Skeletal muscle tissue (tissue), 4 donors: Measurements from ENCODE around the gene SIRT6. TPM values are rescaled to one million over a fixed set of nuclear protein-coding genes. Genes with fewer than 3 reads are reported as not detected.
"Not testable (repeated sequence)": the region's sequence is repeated elsewhere in the genome, so short reads cannot be mapped to it uniquely, and the experiment has no call there.

Experiments
- H3K27ac ChIP-seq: one replicate; pipeline ENCODE4 v1.7.0; 2013; ENCODE audit warnings: mild to moderate bottlenecking, low read depth, low read length, inconsistent platforms
- H3K27me3 ChIP-seq, 3 donors: one replicate each; pipeline ENCODE4 v1.7.0; 2013; ENCODE audit warnings: low read length in 3 of 3; ENCODE audit not compliant: control insufficient read depth in 3 of 3, insufficient read depth in 3 of 3
- H3K36me3 ChIP-seq, 3 donors: one replicate each; pipeline ENCODE4 v1.7.0; 2013; ENCODE audit warnings: low read length in 3 of 3; ENCODE audit not compliant: control insufficient read depth in 3 of 3, insufficient read depth in 3 of 3
- H3K4me1 ChIP-seq, 3 donors: one replicate each; pipeline ENCODE4 v1.7.0; 2013; ENCODE audit warnings: low read length in 3 of 3, mild to moderate bottlenecking in 3 of 3; ENCODE audit not compliant: control insufficient read depth in 3 of 3, insufficient read depth in 3 of 3
- H3K4me3 ChIP-seq, 3 donors: one replicate each; pipeline ENCODE4 v1.7.0; 2013; ENCODE audit warnings: low read length in 3 of 3
- H3K9ac ChIP-seq, 3 donors: one replicate each; pipeline ENCODE4 v1.7.0; 2013; ENCODE audit warnings: low read length in 3 of 3, mild to moderate bottlenecking in 3 of 3, moderate library complexity in 2 of 3, low read depth in 1 of 3
- H3K9me3 ChIP-seq, 3 donors: one replicate each; pipeline ENCODE4 v1.7.0; 2013; ENCODE audit warnings: low read length in 3 of 3; ENCODE audit not compliant: control insufficient read depth in 3 of 3
- total RNA-seq: library from RNA; depleted of rRNA; stranded (reverse); fragments of >200 nt; gene quantifications from one replicate; pipeline ENCODE4 v1.2.3, GENCODE V29; 2014
- donor health status: Osteomylitis.

SIRT6 gene
- total RNA-seq, 1 donor from 2014 or later, result 9.9 TPM

DNA sequence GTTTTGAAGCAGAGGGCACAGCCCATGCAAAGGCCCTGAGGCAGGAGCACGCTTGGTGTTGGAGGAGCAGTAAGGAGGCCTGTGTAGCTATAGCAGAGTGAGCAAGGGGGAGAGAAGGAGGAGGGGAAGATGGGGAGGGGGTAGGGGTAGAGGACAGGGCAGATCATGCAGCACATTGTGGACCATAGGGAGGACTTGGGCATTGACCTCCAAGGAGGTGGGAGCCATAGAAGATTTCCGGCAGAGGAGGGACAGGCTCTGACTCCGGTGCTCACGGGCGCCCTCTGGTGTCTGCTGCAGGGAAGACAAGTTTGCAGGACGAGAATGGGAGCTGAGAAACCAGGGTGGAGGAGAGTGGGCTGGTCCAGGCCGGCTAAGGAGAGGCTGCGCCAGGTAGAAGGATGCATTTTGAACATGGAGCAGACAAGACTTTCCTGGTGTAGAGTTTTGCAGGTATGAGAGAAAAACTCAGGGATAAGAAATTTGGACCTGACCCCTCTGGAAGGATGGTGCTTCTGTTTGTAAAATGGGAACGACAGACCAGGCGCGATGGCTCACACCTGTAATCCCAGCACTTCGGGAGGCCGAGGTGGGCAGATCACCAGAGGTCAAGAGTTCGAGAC lies 42.6 kb downstream of the SIRT6 start:
- Histone ChIP-seq H3K27me3 (peaks cover 0 to 3% (median 0%) of the 10 kb centered on the region in 3 donors), H3K4me3 (no peak overlapping the region), H3K9ac (no peak overlapping the region), H3K27ac (no peak overlapping the region), H3K9me3 (no peaks in the 10 kb centered on the region), H3K36me3 (no peaks in the 10 kb centered on the region), H3K4me1 (no peaks in the 10 kb centered on the region)

DNA sequence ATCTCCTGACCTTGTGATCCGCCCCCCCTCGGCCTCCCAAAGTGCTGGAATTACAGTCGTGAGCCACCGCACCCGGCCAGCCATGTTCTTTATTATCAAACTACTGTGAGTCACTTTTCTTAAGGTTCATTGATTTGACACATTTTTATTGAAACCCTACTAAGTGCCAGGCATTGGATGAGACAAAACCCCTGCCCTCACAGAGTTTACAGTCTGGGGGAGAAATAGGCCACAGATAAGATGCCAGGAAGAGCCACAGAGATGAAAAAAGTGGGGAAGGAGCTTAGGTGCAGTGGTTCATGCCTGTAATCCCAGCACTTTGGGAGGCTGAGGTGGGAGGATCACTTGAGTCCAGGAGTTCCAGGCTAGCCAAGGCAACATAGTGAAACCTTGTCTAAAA lies 43.9 kb downstream of the SIRT6 start:
- Histone ChIP-seq H3K9me3 (no peaks in the 10 kb centered on the region), H3K27me3 (no peaks in the 10 kb centered on the region), H3K4me1 (peaks cover 0 to 4% (median 0%) of the 10 kb centered on the region in 3 donors), H3K4me3 (no peak overlapping the region), H3K27ac (no peak overlapping the region), H3K9ac (no peak overlapping the region), H3K36me3 (no peaks in the 10 kb centered on the region)

DNA sequence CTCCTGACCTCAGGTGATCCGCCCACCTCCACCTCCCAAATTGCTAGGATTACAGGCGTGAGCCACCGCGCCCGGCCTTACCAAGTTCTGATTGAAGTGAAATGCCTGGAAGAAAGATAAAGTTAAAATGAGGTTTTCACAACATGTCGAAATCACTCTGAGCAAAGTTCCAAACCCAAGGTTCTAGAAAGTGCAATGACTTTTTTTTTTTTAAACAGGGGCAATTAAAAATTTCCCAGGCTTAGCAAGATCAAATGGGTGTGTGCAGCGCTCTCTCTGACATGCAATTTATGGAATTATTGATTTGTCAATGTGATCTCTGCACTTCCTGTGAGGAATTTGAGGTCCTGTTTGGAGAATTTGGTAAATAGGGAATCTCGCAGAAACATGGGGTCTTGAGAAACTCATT lies 45.7 kb downstream of the SIRT6 start:
- Histone ChIP-seq H3K9ac (no peak overlapping the region), H3K27me3 (no peaks in the 10 kb centered on the region), H3K4me3 (no peak overlapping the region), H3K27ac (no peak overlapping the region), H3K36me3 (no peaks in the 10 kb centered on the region), H3K4me1 (peaks cover 0 to 4% (median 0%) of the 10 kb centered on the region in 3 donors), H3K9me3 (no peaks in the 10 kb centered on the region)

DNA sequence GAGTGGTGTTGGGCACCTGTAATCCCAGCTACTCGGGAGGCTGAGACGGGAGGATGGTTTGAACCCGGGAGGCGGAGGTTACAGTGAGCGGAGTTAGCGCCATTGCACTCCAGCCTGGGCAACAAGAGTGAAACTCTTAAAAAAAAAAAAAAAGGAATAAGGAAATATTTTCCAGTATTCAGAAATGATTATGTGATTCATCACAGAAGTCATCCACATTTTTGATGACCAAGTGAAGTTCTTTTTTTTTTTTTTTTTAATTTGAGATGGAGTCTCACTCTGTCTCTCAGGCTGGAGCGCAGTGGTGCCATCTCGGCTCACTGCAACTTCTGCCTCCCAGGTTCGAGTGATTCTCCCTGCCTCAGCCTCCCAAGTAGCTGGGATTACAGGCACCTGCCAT lies 47.0 kb downstream of the SIRT6 start:
- H3K36me3 ChIP-seq, H3K27me3 ChIP-seq, H3K4me3 ChIP-seq, H3K9ac ChIP-seq, H3K27ac ChIP-seq, H3K9me3 ChIP-seq: not testable (repeated sequence)
- H3K4me1 ChIP-seq, result peaks cover 6 to 12% (median 10%) of the 10 kb centered on the region in 3 donors

DNA sequence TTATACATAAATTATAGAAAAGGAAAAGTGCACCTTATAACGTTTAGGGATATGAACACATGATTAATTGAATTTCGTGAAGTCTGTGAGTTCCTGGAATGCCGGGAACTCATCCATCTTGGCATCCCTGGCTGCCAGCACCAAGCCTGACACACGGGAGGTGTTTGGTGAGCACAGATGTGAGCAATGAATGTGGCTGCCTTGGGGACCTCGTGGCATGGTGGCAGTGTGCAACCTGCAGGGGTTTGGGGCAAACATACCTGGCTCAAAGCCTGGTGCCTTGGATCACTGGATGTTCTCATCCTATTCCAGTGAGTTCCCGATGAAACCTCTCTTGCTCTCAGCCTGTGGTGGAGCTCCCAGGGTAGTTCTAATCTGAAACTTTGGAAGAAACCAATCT lies 48.0 kb downstream of the SIRT6 start:
- Histone ChIP-seq H3K36me3 (no peaks in the 10 kb centered on the region), H3K9ac (no peak overlapping the region), H3K9me3 (no peaks in the 10 kb centered on the region), H3K27me3 (no peaks in the 10 kb centered on the region), H3K27ac (no peak overlapping the region), H3K4me1 (peaks cover 6 to 12% (median 11%) of the 10 kb centered on the region in 3 donors), H3K4me3 (no peak overlapping the region)

DNA sequence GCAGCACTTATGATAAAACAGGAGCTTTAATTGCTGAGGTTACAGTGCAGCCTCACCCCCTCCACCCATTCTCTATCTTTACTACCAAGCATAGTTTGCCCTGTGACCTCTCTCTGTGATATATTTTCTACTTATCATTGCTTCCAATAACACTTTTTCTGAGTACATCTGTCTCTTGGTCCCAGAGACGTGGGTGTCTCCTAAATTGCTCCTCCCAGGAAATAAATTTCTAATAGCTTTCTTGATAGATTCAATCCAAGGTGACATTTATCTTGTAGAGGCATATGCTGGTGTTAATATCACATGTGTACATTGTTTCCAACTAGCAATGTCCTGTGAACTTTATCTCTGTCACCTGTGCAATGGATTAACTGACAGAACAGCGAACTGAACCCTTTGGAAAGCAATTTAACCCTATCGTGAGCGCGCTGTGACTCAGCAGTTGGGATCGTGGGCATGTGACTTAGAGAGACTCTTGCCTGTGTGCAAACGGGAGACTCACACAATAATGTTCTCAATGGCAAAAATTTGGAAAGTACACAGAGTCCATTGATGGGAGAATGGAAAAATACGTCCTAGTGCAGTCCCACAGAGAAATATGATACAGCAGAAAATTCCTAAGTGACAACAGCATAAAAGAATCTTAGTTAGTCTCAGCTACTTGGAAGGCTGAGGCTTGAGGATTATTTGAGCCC lies 51.5 kb downstream of the SIRT6 start:
- Histone ChIP-seq H3K36me3 (no peaks in the 10 kb centered on the region), H3K4me1 (peaks cover 6 to 12% (median 11%) of the 10 kb centered on the region in 3 donors), H3K4me3 (peak overlapping the region in 1 of 3 donors; percentile 38), H3K27me3 (no peaks in the 10 kb centered on the region), H3K9ac (peak overlapping the region in 2 of 3 donors; percentile 38 to 47), H3K27ac (peak overlapping the region; percentile 62), H3K9me3 (no peaks in the 10 kb centered on the region)

DNA sequence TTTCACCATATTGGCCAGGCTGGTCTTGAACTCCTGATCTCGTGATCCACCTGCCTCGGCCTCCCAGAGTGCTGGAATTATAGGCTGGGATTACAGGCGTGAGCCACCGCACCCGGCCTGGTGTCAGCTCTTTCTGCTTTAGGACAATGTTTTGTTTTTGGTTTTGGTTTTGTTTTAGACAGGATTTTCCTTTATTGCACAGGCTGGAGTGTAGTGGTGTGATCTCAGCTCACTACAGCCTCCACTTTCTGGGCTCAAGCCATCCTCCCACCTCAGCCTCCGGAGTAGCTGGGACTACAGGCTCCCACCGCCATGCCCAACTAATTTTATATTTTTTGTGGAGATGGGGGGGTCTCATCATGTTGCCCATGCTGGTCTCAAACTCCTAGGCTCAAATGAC lies 53.3 kb downstream of the SIRT6 start:
- not testable (repeated sequence) for H3K4me3 ChIP-seq, H3K9me3 ChIP-seq, H3K36me3 ChIP-seq, H3K27ac ChIP-seq, H3K27me3 ChIP-seq, H3K9ac ChIP-seq
- H3K4me1 ChIP-seq, result peaks cover 6 to 16% (median 15%) of the 10 kb centered on the region in 3 donors

DNA sequence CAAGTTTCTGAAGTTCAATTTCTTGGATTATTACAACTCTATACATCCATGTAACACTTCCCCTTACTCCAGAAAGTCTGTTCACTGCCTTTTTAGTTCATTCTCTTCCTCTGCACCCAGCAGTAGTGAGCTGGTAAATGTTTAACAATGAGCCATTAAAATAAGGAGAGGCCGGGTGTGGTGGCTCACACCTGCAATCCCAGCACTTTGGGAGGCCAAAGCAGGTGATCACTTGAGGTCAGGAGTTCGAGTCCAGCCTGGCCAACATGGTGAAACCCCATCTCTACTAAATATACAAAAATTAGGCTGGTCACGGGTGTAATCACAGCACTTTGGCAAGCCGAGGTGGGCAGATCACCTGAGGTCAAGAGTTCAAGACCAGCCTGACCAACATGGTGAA lies 55.0 kb downstream of the SIRT6 start:
- H3K4me3 ChIP-seq, H3K9me3 ChIP-seq, H3K27ac ChIP-seq, H3K9ac ChIP-seq, H3K36me3 ChIP-seq, H3K27me3 ChIP-seq: not testable (repeated sequence)
- H3K4me1 ChIP-seq, result peaks cover 15 to 25% (median 25%) of the 10 kb centered on the region in 3 donors

DNA sequence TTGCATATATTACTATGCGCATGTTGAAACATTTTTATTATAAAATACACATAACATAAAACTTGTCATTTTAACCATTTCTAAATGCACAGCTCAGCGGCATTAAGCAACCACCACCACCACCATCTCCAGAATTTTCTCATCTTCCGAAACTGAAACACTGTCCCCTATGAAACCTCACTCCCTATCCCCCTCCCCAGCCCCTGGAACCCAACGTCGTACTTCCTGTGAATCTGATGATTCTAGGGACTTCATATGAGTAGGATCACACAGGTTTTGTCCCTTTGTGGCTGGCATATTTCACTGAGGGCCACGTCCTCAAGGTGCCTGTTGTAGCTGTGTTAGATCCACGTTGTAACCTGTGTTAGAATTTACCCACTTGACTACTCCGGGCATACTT lies 57.7 kb downstream of the SIRT6 start:
- peak overlapping the region; percentile 81 to 87 (median 84) for H3K4me3 ChIP-seq
- peaks cover 9 to 27% (median 20%) of the 10 kb centered on the region in 3 donors for H3K4me1 ChIP-seq
- no peaks in the 10 kb centered on the region for H3K27me3 ChIP-seq
- H3K9ac ChIP-seq, result peak overlapping the region in 2 of 3 donors; percentile 71 to 90
- no peaks in the 10 kb centered on the region for H3K9me3 ChIP-seq
- H3K36me3 ChIP-seq, result peaks cover 0 to 2% (median 0%) of the 10 kb centered on the region in 3 donors
- H3K27ac ChIP-seq, result no peak overlapping the region
